ENCODE data around the gene ARHGAP26. TPM values are rescaled to one million over a fixed set of nuclear protein-coding genes. Genes with fewer than 3 reads are reported as not detected.

Gene ARHGAP26
- total RNA-seq, 1 donor, result 7.6 TPM

DNA sequence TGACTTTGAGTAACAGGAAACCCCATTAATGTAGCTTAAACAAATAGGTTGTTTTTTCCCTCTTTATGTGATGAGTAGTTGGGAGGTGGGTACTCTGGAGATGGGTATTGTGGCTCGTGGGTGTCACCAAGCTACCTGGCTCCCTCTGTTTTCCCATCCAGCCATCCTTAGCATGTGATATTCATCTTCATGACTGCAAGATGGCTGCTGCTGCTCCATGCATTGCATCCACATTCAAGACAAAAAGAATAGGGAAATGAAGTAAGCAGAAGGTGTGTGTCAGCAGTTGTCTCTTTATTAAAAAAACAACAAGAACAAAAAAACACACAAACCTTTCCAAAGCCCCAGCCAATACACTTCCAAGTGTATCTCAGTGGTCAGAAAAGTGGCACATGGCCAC lies 6.5 kb upstream of the ARHGAP26 start:
- H3K27me3 ChIP-seq (ENCODE audit: insufficient read depth, low read length), result peaks cover 8% of the 10 kb centered on the region
- no peaks in the 10 kb centered on the region for H3K4me1 ChIP-seq (ENCODE audit: insufficient read depth, low read length)
- no peak overlapping the region for H2AFZ ChIP-seq (ENCODE audit: low read length)
- no peaks in the 10 kb centered on the region for H3K79me2 ChIP-seq (ENCODE audit: insufficient read depth, low read length)
- no peaks in the 10 kb centered on the region for H3K36me3 ChIP-seq (ENCODE audit: insufficient read depth, low read length)
- TF ChIP-seq CTCF (IDR thresholded peaks at IDR 0.05; ENCODE audit: extremely low read depth, low read depth, low read length), result no peak
- H3K4me2 ChIP-seq (ENCODE audit: insufficient read depth, low read length), result no peak overlapping the region
- H3K27ac ChIP-seq (ENCODE audit: low read depth, low read length), result no peak overlapping the region
- H3K4me3 ChIP-seq (ENCODE audit: insufficient read depth, low read length), result no peak overlapping the region
- H3K9me3 ChIP-seq (ENCODE audit: low read depth, low read length), result no peaks in the 10 kb centered on the region
- H4K20me1 ChIP-seq (ENCODE audit: insufficient read depth, low read length), result no peaks in the 10 kb centered on the region
- DNase-seq (ENCODE audit: insufficient read length, low spot score, missing footprints), result no peak

DNA sequence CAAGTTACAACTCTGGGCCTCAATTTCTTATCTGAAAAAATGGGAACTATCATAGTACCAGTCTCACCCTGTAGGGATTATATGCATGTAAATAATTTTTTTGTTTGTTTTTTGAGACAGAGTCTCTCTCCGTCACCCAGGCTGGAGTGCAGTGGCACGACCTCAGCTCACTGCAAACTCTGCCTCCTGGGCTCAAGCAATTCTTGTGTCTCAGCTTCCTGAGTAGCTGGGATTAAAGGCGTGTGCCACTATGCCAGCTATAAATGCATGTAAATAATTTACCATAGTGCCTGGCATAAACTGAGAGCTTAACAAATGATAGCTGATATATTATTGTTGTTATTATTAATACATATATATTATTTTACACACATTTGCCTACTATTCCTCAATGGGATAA lies 3.0 kb upstream of the ARHGAP26 start:
- peaks cover 15% of the 10 kb centered on the region for H3K4me1 ChIP-seq (ENCODE audit: insufficient read depth, low read length)
- peaks cover 19% of the 10 kb centered on the region for H3K27me3 ChIP-seq (ENCODE audit: insufficient read depth, low read length)
- H3K4me3 ChIP-seq (ENCODE audit: insufficient read depth, low read length), result no peak overlapping the region
- no peak overlapping the region for H3K27ac ChIP-seq (ENCODE audit: low read depth, low read length)
- no peaks in the 10 kb centered on the region for H3K79me2 ChIP-seq (ENCODE audit: insufficient read depth, low read length)
- DNase-seq (ENCODE audit: insufficient read length, low spot score, missing footprints), result no peak
- no peak overlapping the region for H3K4me2 ChIP-seq (ENCODE audit: insufficient read depth, low read length)
- TF ChIP-seq CTCF (IDR thresholded peaks at IDR 0.05; ENCODE audit: extremely low read depth, low read depth, low read length), result no peak
- no peaks in the 10 kb centered on the region for H4K20me1 ChIP-seq (ENCODE audit: insufficient read depth, low read length)
- no peaks in the 10 kb centered on the region for H3K9me3 ChIP-seq (ENCODE audit: low read depth, low read length)
- H3K36me3 ChIP-seq (ENCODE audit: insufficient read depth, low read length), result no peaks in the 10 kb centered on the region
- no peak overlapping the region for H2AFZ ChIP-seq (ENCODE audit: low read length)

DNA sequence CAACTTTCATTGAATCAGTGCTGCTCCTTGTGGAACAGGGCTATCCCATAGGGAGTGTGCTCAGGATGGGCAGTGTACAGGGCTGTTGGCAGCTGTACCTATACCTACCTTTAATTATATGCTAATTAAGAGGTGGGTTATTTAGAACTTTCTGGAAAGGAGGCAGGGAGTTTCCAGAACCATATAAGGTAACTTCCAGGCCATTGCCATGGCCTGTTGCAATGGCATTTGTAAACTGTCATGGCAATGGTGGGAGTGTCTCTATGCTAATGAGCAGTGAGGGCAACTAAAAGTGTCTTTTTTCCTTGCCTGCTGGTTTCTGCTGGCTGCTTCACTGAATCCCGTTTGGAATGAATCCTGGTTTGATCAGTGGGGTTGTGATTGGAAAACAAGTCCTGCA lies 2.3 kb upstream of the ARHGAP26 start:
- peaks cover 15% of the 10 kb centered on the region for H3K4me1 ChIP-seq (ENCODE audit: insufficient read depth, low read length)
- no peak overlapping the region for H3K4me2 ChIP-seq (ENCODE audit: insufficient read depth, low read length)
- H2AFZ ChIP-seq (ENCODE audit: low read length), result no peak overlapping the region
- H3K4me3 ChIP-seq (ENCODE audit: insufficient read depth, low read length), result no peak overlapping the region
- H3K36me3 ChIP-seq (ENCODE audit: insufficient read depth, low read length), result no peaks in the 10 kb centered on the region
- no peaks in the 10 kb centered on the region for H4K20me1 ChIP-seq (ENCODE audit: insufficient read depth, low read length)
- H3K79me2 ChIP-seq (ENCODE audit: insufficient read depth, low read length), result no peaks in the 10 kb centered on the region
- H3K27me3 ChIP-seq (ENCODE audit: insufficient read depth, low read length), result peaks cover 22% of the 10 kb centered on the region
- TF ChIP-seq CTCF (IDR thresholded peaks at IDR 0.05; ENCODE audit: extremely low read depth, low read depth, low read length), result no peak
- no peak overlapping the region for H3K27ac ChIP-seq (ENCODE audit: low read depth, low read length)
- H3K9me3 ChIP-seq (ENCODE audit: low read depth, low read length), result no peaks in the 10 kb centered on the region
- DNase-seq (ENCODE audit: insufficient read length, low spot score, missing footprints), result no peak

- Histone ChIP-seq H3K4me3 (ENCODE audit: insufficient read depth, low read length) (peak overlapping the region; percentile 97), H3K36me3 (ENCODE audit: insufficient read depth, low read length) (no peaks in the 10 kb centered on the region), H3K27ac (ENCODE audit: low read depth, low read length) (no peak overlapping the region), H3K9me3 (ENCODE audit: low read depth, low read length) (no peaks in the 10 kb centered on the region), H3K4me1 (ENCODE audit: insufficient read depth, low read length) (peaks cover 15% of the 10 kb centered on the region), H4K20me1 (ENCODE audit: insufficient read depth, low read length) (no peaks in the 10 kb centered on the region), H3K27me3 (ENCODE audit: insufficient read depth, low read length) (peaks cover 26% of the 10 kb centered on the region), H3K79me2 (ENCODE audit: insufficient read depth, low read length) (no peaks in the 10 kb centered on the region), H2AFZ (ENCODE audit: low read length) (peak overlapping the region; percentile 98), H3K4me2 (ENCODE audit: insufficient read depth, low read length) (peak overlapping the region; percentile 99)
- TF ChIP-seq CTCF (IDR thresholded peaks at IDR 0.05; ENCODE audit: extremely low read depth, low read depth, low read length), result no peak
- peak; percentile 45 for DNase-seq (ENCODE audit: insufficient read length, low spot score, missing footprints)
Measured at GRCh38 chr5:142769251-142769792, 855 bp upstream of the ARHGAP26 start.
